ENCODE data around the gene TBC1D12.

The TBC1D12 gene

DNA sequence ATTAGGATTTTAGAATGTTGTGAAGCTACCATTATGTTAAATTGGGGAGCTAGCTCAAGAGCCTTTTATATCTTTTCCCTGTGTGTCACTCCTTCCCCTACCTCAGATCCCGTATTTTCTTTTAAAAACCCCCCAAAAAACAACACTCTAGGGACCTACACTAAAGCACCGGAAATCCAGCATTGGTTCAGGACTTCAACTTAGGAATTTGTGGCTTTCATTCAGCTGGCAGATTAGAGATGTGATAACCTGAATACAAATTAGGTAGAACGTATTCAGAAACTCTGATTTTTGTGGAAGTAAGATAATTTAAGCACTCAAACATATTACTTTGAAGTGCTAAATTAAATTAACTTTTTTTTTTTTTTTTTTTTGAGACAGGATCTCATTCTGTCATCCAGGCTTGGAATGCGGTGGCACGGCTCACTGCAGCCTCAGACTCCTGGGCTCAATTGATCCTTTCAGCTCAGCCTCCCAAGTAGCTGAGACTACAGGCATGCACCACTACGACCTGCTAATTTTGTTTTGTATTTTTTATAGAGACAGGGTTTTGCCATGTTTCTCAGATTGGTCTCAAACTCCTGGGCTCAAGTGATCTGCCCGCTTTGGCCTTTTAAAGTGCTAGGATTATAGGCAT is 6.8 kb downstream of the TBC1D12 start:
- DNase-seq: no peak

DNA sequence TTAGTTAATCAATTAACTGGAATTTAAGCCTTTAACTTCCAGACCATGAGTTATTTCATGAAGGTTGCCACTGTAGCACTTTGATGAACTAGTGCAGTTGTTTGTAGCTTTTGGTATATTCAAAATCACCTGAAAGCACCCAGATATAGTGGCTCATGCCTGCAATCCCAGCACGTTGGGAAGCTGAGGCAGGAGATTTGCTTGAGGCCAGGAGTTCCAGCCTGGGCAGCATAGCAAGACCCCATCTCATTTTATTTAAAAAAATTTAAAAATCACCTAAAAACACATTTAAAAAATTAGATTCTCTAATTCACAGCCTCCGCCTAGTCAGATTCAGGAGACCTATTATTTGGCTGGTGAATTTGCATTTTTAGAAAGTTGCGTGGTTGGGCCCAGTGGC is 9.0 kb downstream of the TBC1D12 start:
- DNase-seq: no peak

DNA sequence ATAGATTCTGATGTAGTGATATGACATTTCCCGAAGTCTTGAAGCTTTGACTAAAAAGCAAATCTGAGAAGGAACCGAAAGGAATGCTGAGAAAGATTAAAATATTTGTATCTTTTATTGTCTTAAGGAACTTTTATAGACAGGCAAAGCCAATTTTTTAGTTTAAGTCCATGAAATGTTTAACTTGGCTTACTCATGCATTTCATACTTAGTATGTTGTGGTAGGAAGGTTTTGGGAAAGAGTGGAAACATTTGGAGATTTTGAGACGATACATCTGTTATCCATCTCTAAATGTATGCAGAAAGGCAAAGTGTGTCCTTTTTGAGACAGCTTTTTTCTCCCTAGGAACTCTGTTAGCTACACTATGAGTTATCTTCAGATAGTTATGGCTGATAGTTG is 10.1 kb downstream of the TBC1D12 start:
- no peak for DNase-seq

DNA sequence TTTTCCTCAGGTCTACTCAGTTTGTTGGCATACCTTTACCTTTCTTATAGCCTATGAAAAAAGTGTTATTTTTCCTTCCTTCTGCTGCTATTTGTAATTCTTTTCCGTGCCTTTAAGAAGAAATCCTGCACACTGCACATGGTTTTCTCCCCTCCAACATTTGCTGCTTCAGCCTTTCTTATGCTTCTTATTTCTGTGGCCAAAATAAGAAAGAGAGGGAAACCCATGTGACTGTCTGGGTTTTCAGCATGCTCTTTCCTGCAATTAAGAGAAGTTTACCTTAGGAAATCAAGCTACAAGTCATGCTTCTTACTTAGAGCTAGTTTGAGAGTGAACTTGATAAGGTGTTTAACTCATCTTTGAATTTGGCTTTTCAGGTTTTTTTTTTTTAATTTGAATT is 11.0 kb downstream of the TBC1D12 start:
- no peak for DNase-seq

DNA sequence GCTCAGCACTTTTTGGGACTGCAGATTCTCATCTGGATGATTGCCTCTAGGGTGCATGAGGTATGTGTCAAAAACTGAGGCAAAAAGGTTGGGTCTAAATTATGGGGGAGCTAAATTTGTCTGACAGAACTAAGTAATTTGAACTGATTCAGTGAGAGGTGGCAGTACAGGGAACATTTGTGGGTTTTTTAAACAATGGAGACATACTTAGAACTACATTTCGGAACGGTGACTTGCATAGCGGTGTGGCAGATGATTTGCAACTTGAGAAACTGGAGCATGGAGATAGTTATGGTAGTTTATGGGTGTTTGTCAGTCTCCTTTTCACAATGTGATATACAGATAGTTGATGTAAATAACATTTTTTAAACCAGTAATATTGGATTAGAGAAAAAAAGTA is 14.6 kb downstream of the TBC1D12 start:
- DNase-seq: no peak

DNA sequence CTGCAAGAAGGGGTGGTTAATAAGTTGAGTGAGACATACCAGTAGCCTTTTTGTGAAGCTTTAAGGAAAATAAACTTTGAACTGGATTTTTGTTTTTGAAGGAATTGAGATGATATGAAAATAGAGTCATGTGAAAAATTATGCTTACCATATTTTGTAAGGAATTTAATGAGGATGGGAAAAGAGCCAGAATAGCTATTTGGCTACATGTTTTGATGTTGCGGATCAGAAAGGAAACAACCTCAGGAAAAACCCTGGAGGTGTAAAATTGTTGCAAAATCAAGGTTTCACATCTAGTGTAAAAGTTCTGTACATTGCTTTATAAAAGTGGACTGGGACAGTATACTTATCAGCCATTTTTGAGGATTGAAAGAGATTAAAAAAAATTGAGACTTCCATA is 15.0 kb downstream of the TBC1D12 start:
- DNase-seq: no peak

DNA sequence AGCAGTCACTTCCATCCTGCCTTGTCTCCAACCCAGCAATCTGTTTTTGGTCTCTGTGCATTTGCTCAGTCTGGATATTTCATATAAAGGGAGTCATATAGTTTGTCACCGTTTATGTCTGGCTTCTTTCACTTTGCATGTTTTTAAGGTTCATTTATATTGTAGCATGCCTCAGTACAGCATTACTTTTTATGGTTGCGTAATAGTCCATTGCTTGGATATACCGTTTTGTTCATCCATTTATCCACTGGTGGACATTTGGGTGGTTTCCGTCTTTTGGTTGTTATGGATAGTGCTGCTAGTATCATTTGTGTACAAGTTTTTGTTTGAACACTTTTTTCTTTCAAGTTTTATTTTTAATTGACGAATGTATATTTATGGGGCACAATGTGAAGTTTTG is 18.2 kb downstream of the TBC1D12 start:
- no peak for DNase-seq

DNA sequence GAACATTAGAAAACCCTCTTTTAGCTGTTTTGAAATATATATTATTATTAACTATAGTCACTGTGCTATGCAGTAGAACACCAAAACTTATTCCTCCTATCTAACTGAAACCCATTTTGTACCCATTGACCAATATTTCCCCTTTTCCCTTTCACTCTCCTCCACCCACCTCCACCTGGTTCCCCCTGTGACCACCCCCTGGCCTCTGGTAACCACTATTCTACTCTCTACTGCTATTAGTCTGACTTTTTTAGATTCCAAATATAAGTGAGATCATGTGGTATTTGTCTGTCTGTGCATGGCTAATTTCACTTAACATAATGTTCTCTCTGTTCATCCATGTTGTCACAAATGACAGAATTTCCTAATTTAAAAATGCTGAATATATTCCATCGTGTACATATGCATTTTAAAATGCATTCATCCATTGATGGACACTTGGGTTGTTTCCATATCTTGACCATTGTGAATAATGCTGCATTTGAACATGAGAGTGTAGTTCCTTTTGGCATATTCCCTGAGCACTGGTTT is 18.7 kb downstream of the TBC1D12 start:
- DNase-seq: no peak

DNA sequence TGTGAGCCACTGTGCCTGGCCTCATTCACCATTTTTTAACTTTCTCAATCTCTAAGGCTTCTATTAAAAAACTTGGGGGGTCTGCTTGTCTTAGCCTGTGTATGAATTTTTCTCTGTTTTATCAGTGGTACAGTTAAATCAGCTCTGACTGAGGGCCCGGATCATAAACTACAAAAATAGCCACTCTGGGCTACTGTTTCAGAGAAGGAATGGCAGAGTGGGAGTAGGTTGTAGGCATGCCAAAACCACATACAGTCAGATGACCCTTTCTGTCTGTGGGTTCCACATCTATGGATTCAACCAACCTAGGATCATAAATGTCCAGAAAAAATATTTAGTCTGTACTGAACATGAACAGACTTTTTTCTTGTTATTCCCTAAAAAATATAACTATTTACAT is 21.3 kb downstream of the TBC1D12 start:
- DNase-seq: no peak

DNA sequence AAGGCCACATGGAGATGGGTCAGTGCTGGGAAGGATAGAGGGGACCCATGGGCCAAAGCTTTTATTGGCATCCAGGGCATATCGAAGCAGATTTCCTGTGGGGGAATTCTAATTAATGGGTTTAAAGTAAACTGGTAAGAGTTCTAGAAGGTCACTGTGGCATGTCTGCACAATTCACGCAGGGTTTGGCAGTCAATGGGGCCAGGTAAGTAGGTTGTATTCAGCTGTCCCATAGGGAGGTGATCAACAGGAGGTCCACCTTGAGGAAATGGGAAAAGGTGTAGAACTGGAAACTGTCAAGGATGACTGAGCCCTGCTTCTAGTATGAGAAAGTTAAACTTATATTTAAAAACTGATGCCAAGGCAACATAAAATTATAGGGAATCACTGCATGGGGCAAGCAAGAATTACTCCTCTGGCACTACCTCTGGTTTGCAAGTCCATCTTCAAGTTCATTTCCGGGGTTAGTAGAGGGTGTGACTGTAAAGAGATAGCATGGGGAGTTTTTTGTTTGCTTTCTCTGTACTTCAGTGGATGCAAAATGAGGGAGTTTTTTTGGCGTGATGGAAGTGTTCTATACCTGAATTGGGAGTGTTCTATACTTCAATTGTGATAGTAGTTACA is 22.5 kb downstream of the TBC1D12 start:
- DNase-seq: no peak

DNA sequence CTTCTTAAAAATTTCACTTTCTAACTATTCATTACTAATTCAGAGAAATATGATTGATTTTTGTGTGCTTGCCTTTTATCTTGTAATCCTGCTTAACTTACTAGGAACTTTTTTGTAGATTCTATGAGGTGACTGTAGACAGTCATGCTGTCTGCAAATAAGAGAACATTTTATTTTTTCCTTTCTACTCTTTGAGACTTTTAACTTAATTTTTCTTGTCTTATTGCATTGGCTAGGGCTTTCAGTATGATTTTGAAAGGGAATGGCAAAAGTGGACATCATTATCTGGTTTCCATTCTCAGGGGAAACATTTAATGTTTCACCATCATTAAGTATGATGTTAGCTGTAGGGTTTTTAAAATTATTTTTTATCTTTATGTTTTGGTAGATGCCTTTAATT is 23.6 kb downstream of the TBC1D12 start:
- DNase-seq: no peak

DNA sequence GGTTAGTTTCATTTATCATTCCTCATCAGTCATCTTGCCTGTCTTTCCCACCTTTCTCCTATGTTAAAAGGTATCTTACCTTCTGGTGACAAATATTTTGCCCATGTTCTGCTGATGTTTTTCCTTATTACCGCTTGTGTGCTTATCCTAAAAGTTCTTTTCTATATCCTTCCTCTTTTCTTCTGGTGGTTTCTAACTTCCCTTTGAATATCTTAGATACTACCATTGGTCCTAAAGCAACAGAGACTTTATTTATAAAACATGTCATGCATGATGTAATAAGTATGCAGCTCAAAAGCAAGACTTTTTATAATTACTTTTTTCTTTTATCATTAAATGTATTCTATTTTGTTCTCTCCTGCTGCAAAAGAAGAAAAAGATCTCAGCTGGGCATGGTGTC is 24.8 kb downstream of the TBC1D12 start:
- no peak for DNase-seq

DNA sequence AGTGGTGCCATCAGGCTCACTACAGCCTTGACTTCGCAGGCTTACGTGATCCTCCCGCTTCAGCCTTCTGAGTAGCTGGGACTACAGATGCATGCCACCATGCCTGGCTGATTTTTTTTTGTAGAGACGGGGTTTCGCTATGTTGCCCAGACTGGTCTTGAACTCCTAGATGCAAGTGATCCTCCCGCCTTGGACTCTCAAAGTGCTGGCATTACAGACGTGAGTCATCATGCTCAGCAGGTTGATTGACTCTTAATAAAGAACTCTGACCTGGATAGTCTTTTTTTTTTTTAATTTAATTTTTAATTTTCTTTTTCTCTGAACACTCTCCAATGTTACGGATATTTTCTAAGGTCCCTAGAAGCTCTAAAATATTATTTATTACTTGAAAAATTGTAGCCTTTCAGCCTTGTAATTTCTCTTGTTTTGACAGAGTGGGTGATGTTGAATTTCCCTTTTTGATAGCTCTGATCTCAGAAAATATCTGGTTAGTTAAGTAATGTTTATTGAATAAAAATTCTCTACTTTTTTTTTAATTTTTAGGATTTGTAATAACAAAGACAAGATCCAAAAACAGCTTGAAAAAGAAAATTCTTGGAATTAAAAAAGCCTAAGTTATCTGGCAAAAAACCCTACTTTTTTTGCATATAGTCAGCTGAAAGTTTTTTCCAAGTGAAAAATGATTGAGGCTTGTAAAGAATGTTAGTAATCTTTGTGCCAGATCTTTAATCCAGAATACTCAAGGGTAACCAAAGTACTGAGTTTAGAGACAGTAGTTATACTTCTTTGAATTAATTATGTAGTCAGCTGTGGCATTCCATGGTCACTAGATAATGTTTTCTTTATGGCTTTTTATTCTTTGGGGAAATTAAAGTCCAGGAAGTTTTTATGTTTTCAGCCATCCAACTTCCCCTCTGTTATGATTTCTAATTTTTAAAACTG is 26.7 kb downstream of the TBC1D12 start:
- no peak for DNase-seq

DNA sequence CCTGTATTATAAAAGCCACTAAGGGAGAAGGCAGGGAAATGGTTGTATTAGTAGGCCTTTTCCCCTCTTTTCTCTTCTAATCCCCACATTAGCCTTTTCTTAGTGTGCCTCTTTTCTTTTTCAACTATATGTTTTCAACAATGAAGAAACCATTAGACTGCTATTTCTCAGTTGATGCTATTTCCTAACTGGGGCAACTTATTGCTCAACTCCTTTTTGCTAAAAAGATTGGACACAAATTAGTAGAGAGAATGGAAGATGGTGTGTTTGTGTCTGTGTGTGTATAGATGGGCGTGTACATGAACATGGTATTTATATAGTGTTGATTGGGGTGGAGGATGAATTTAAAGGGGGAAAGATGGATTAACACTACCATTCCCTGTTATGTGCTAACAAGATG is 28.4 kb downstream of the TBC1D12 start:
- no peak for DNase-seq

DNA sequence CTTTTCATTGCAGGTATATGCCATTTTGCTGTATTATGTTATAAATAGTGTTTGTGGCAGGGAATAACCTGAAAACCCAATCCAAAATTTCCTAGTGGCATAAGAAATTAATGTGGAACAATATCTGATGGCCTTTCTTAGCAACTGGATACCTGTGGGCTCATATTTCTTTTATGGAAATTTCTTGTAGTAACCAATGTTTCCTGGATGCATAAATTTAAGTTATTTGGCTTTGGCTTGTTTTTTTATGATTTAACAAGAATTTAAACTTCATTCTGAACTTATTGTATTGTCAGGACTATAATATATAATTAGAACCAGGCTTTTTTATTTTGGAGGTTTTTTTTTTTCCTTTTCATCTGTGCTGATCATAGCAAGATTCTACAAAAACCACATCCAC is 30.1 kb downstream of the TBC1D12 start:
- DNase-seq: no peak

DNA sequence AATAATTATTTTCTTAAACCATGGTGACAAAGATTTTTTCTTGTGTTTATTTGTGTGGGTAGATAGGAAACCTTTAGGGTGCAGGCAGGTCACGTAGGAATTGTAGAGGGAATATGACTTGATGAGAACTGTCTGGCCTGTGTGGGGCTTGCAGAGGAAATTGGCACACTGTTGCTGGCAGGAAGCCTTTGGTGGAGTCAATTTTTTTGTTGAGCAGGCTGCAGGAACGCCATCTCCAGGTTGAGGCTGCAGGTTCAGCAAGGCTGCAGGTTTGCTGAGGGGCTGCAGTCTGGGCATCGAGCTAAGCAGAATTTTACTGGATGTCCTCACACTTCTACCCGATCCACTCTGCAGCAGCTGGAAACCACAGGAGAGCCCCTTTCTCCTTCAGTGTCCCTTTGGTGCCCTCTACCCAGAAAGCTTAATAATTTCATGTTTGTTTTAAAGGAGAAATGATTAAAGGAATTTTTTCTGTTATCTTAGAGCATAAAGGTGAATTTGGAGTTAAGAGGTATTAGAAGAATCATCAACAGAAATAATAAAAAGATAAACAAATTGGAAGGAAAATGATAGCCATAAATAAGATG is 37.0 kb downstream of the TBC1D12 start:
- no peak for DNase-seq

DNA sequence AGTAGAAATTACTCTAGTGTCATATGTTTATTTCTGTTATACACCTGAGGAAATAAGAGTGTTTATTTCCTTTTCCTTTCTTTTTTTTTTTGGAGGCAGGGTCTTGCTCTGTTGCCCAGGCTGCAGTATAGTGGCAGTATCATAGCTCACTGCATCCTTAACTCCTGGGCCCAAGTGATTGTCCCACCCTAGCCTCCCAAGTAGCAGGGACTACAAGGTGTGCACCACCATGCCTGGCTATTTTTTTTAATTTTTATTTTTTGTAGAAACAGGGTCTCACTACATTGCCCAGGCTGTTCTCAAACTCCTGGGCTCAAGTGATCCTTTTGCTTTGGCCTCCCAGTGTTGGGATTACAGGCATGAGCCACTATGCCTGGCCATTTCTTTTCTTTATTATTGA is 37.8 kb downstream of the TBC1D12 start:
- no peak for DNase-seq

DNA sequence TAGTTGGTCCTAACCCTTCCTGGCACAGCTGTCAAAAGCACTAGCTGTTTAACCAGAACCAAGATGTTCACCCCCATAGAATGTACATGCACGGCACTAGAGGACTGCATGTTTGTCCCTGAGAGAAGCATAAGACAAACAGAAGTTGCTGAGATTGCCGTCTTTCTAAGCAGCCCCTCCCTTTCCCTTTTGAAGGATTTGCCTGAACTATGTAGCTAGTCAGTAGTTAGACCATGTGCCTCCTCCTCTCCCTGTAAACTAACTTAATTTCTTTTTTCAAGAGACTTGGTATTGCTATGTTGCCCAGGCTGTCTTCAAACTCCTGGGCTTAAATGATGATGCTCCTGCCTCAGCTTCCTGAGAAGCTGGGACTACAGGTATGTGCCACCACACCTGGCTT is 40.7 kb downstream of the TBC1D12 start:
- DNase-seq: no peak

DNA sequence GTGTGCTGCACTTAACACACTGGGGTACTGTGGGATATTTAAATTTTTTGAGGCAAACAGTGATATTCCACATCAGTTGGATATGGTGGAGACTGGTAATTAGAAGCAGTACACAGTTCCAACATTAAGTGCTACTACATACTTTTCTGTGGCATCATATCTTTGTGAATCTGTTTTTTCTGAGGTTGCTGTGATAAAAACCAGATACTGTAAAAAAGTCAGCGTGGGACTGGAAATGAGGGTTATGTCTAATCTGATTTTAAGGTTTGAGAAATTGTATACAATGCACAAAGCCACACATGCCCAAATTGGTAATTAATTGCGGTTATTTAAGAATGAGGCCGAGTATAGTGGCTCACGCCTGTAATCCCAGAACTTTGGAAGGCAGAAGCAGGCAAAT is 41.2 kb downstream of the TBC1D12 start:
- no peak for DNase-seq

DNA sequence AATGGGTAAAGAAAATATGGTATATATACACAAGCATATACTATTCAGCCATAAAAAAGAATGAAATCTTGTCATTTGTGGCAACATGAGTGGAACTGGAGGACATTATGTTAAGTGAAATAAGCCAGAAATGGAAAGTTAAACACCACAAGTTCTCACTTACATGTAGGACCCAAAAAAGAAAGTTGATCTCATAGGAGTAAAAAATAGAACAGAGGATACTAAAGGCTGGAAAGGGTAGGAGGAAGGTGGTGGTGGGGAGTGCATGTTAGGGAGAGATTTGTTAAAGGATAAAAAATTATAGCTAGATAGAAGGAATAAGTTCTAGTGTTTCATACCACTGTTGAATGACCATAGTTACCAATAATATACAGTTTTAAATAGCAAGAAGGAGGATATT is 48.4 kb downstream of the TBC1D12 start:
- DNase-seq: no peak

DNA sequence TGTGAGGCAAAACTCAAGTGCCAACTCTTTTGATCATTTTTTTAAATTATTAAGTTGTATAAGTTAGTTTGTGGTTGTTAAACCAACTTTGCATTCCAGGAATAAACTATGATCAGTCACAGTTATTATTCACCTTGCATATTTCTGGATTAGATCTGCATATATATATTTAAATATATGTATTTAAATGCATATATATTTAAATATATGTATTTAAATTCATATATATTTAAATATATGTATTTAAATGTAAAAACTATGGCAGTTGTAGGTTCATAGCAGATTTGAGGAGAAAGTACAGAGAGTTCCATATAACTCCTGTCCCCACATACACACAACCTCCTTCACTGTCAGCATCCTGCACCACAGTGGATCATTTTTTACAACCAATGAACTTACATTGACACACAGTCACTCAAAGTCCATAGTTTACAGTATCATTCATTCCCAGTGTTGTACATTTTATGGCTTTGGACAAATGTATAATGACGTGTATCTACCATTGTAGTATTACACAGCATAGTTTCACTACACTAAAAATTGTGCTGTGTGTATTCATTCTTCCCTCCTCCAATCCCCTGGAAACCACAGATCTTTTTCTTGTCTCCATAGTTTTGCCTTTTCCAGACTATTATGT is 49.7 kb downstream of the TBC1D12 start:
- no peak for DNase-seq

DNA sequence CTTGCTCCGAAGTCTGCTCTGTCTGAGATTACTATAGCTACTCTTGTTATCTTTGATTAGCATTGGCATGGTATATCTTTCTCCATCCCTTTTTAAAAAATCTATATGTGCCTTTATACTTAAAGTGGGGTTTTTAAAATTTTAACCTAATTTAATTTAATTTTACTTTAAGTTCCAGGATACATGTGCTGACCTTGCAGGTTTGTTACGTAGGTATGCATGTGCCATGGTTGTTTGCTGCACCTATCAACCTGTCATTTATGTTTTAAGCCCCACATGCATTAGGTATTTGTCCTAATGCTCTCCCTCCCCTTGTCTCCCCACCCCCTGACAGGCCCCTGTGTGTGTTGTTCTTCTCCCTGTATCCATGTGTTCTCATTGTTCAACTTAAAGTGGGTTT is 54.6 kb downstream of the TBC1D12 start:
- DNase-seq: no peak

DNA sequence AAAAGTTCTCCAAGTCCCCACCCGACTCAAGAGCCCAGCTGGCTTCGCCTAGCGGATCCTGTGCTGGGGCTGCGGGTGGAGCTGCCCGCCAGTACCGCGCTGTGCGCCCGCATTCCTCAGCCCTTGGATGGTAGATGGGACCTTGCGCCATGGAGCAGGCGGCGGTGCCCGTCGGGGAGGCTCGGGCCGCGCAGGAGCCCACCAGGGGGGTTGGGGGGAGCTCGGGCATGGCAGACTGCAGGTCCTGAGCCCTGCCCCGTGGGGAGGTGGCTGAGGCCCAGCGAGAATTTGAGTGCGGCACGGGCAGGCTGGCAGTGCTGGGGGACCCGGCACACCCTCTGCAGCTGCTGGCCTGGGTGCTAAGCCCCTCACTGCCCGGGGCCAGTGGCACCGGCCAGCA is 57.0 kb downstream of the TBC1D12 start:
- no peak for DNase-seq
